HS-5 (cell line): ENCODE data around the gene PLAGL2.

ENCODE experiments used
- DNase-seq: peaks from one replicate; pipeline ENCODE4 v3.0.0-alpha.2; 2012; ENCODE audit warnings: low read depth

Gene PLAGL2

DNA sequence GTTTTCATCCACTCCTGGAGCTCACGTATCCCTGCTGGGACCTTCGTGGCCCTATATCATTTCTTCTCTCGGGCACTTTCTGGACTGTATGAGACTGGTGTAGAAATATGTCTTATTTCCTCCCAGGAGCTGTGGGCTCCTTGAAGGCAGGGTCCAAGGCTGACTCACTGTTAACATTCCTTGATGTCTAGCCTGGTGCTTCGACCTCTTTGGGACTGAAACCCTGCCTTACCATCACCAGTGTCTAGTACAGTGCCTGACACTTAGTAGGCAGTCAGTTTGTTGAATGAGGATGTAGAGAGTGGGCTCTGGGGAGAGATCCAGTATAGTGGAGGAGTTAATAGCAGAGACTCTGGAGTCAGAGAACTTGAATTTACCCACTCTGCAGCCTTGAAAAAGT lies 23.7 kb upstream of the PLAGL2 start:
- no peak for DNase-seq

DNA sequence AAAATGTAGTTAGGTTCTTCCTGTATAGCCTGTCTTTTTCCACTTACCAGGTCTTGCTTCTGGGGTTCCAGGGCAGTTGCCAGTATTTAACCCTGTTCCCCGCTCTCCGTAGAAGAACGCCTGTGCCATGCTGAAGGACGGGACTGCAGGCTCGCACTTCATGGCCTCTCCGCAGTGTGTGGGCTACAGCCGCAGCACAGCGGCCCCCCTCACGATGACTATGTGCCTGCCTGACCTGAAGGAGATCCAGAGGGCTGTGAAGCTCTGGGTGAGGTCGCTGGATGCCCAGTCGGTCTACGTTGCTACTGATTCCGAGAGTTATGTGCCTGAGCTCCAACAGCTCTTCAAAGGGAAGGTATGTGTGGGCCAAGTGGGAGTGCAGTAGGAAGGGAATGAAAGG lies 23.2 kb upstream of the PLAGL2 start:
- no peak for DNase-seq

DNA sequence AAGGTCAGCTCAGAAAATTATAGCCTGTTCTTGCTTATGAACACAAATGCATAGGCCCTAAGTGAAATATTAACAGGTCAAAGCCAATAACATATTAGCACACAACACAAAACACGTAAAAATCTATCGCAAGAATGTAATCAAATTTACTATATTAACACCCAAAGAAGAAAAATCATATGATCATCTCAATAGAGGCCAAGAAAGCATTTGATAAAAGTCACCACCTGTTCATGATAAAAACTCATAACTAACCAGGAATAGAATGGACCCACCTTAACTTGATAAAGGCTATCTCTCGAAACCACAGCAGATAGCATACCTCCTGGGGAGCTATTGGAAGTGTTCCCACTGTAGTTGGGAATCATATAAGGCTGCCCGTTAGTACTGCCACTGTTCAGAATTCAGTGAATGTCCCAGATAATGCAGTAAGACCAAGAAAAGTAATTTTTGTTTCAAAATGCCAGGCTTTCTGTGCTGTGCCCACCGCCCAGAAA lies 21.8 kb upstream of the PLAGL2 start:
- DNase-seq = no peak

DNA sequence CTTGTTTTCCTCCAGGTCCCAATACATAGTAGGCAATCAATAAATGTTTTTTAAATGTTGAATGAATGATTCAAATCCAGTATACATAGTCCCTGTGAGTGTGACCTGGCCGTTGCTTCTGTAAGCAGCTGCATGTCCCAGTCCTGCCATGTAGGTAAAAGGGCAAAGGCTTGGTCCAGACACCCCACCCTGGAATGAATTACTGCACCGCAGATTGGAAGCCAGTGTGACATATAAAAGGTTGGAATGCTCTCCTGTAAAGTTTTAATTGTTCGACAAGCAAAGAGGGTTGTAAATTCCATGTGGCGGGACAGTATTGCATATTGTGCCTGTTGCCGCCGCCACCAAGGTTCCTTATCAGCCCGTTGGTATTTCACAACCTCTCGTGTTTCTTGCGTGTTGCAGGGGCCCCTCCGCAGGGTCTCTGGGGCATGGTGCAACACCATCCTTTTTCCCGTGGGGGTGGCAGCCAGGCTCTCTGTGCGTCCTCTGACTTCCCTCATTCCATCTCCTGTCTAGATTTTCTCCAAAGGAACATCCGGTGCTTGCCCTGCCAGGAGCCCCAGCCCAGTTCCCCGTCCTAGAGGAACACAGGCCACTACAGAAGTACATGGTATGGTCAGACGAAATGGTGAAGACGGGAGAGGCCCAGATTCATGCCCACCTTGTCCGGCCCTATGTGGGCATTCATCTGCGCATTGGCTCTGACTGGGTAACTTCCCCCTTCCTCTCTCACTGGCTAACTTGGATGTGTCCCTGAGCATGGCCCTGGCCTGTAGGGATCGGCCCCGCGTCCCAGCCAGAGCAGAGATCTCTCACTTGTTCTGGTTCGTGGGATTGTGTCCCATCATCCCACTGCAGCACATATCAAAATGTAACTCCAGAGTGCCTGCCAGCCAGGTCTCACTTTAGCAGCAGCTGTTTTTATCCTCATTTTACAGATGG lies 20.5 kb upstream of the PLAGL2 start:
- DNase-seq = no peak

DNA sequence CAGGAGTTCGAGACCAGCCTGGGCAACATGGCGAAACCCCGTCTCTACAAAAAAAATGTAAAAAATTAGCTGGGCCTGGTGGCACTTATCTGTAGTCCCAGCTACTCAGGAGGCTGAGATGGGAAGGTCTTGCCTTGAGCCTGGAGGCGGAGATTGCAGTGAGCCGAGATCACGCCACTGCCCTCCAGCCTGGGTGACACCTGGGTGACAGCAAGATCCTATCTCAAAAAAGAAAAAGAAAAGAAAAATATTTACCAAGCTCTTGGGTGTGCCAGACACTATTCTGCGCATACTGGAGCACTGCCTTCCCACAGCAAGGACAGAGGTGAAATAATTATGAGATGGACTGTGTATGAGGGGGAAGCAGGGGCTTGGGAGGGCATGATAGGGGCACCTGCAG lies 19.8 kb upstream of the PLAGL2 start:
- no peak for DNase-seq

DNA sequence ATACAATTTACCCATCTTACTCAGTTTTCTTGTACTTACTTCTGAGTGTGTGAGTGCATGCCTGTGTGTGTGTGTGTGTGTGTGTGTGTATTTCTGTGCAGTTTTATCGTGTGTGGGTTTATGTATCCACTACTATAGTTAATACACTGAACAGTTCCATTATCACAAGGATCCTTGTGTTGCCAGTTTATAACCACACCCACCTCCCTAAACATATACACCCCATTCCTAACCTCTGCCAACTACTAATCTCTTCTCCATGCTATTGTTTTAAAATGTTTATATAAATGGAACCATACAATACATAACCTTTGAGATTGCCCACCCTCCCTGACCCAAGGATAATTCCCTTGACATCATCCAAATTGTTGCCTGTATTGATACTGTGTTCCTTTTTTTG lies 18.8 kb upstream of the PLAGL2 start:
- no peak for DNase-seq

DNA sequence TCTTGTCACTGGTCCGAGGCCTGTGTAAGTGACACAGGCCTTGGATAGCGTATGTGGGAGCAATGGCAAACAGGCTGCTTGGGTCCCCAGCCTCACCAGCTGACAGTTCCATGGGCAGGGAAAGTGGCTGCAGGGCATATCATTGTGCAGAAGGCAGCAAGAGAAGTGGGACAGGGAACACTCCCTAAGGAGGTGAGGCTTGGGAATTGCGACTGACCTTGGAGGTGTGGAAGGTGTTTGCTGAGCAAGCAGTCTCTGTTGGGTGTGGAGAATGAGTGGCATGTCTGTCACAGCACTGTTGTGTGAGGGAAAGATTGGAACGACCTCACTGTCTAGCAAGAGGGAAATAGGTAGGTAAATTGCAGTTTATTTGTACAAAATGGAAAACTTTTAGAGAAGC lies 16.9 kb upstream of the PLAGL2 start:
- no peak for DNase-seq

DNA sequence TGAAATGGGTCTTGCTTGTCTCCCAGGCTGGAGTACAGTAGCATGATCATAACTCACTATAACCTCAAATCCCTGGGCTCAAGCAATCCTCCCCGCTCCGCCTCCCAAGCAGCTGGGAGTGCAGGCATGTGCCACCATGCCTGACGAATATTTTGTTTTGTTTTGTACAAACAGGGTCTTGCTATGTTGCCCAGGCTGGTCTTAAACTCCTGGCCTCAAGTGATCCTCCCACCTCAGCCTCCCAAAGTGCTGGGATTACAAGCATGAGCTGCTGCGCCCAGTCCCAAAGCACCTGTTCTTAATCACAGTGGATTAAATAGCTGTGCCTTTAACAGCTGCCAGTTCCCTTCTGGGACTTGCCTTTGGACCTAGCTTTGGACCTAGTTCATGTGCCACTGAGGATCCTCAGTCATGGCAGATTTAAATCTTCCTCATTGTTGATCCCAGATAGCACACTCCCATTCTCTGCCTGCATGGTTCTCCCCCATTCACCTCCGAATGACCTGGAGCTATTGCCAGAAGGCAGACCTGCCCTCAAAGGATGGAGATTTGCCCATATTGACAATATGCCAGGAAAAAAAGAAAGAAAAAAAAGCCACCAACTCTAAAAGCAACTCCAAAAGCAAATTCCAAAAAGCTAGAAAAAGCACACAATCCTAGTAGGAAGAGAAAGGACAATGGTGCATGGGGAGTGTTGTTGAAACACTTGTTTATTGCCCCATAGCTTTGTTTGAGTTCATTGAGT lies 10.8 kb upstream of the PLAGL2 start:
- DNase-seq = no peak

DNA sequence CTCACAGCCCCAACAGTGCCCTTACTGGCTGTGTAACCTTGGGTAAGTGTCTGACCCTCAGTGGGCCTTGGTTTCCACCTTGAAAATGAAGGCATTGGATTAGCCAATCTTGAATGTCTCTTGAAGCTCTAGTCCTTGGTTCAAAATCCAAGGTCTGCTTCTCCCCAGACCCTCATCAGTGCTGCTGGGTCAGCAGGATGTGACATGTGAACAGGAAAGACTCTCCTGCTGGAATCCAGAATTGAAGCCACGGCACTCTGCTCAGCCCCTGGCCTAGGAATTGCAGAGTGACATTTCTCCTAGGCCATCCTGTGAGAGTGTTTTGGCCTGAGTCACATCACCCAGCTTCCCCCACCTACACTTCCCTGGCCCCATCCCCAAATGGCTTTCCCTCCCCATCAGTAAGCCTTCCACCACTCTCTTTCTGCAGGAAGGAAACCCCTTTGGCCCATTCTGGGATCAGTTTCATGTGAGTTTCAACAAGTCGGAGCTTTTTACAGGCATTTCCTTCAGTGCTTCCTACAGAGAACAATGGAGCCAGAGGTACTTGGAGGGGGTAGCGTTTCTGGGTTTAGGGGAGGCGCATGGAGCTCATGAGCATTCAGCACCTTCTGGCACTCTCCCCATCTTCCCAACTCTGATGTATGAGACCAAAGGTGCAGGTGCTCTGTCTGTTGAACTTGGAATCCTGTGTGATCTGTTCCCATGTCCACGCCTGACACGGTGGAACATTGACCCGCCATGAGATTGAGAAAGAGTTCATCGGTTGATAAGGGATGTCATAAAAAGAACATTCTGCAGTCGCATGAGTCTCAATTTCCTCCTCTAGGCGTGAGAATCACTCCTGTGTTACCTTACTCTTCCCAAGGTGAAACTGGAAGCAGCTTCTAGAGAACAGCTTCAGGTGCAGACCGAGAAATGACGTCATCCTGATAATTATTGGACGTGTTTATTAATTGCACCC lies 8.9 kb upstream of the PLAGL2 start:
- no peak for DNase-seq

DNA sequence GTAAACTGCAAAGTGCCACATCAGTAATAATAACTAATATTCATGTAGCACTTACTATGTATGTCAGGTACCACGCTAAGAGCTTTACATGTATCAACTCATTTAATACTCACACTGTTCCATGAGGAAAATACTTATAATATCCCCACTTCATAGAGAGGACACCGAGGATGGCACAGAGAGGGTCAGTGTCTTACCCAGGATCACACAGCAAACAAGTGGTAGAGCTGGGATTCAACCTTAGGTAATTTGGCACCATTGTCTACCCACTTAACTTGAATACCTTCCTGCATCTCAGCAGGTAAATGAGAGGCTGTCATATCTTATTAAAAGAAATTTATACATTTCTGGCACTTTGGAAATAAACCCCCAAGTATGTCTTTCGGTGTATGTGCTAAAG lies 8.2 kb upstream of the PLAGL2 start:
- DNase-seq = no peak

DNA sequence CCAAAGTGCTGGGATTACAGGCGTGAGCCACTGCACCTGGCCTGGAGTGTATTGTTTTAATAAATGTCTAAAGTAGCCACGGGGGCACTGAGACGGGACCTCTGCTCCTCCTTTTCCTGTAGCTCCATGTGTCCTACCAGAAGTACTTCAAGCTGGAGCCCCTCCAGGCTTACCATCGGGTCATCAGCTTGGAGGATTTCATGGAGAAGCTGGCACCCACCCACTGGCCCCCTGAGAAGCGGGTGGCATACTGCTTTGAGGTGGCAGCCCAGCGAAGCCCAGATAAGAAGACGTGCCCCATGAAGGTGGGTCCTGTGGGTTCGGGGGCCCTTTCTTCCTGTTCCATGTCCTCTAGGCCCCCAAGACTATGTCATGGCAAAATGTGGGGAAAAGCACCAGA lies 7.6 kb upstream of the PLAGL2 start:
- DNase-seq = no peak

DNA sequence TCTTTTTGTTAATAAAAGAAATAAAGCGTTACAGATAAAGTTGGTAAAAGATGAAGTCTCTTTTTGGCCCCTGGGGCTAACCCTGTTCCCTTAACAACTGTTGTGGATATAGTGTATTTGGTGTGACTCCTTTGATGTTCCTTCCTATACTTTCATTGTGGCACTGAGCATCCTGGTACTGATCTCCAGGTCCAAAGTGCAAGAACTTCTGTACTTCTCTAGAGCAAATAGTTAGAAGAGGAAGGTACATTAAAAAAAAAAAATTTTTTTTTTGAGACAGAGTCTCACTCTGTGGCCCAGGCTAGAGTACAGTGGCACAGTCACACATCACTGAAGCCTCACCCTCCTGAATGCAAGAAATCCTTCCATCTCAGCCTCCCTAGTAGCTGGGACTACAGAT lies 6.3 kb upstream of the PLAGL2 start:
- no peak for DNase-seq

DNA sequence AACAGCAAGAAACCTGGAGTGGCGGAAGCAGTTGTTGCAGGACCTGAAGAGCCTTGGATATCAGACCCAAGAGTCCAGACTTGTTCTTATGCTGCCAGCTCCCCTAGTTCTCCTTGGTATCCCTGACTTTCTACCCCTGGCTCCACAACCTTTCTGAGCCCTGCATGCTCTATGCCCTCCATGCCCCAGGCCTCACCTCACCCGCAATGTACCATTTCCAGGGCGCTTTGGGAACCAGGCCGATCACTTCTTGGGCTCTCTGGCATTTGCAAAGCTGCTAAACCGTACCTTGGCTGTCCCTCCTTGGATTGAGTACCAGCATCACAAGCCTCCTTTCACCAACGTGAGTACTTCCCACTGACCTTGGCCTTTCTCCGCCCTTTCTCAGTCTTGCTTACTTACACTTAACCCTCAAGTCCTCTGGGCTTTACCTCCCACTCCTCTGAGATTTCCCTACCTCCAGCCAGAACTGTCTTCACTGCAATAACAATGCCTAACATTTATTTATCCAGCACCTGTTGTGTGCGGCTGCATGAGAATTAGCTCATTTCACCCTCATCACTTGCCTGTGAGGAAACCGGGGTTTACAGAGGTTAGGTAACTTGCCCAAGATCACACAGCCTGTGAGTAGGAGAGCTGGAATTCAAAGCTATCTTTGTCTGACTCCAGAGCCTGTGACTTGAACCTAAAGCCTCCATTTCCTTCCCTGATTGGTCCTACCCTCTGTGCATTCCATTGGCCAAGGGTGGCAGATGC lies 2.5 kb upstream of the PLAGL2 start:
- DNase-seq = no peak

DNA sequence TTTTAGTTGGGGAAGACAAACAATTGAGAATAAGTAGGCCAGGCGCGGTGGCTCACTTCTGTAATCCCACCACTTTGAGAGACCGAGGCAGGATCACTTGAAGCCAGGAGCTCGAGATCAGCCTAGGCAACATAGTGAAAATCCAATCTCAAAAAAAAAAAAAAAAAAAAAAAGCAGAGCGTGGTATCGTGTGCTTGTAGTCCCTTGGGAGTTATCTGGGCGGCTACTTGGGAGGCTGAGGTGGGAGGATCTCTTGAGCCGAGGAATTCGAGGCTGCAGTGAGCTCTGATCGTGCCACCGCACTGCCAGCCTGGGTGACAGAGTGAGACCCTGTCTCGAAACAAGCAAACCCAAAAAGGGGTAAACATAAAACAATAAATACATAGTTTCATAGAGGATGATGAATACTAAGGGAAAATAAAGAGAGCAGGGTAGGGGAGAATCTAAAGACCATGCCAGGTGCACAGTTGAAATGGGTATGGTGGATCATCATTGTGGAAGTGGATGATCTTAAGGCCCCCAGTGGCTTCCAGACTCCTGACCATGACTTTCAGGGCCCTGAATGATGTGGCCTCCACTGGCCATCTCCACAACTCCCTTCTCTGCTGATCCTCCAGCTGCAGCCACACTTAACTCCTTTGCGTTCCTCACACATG lies 1.1 kb upstream of the PLAGL2 start:
- no peak for DNase-seq

DNA sequence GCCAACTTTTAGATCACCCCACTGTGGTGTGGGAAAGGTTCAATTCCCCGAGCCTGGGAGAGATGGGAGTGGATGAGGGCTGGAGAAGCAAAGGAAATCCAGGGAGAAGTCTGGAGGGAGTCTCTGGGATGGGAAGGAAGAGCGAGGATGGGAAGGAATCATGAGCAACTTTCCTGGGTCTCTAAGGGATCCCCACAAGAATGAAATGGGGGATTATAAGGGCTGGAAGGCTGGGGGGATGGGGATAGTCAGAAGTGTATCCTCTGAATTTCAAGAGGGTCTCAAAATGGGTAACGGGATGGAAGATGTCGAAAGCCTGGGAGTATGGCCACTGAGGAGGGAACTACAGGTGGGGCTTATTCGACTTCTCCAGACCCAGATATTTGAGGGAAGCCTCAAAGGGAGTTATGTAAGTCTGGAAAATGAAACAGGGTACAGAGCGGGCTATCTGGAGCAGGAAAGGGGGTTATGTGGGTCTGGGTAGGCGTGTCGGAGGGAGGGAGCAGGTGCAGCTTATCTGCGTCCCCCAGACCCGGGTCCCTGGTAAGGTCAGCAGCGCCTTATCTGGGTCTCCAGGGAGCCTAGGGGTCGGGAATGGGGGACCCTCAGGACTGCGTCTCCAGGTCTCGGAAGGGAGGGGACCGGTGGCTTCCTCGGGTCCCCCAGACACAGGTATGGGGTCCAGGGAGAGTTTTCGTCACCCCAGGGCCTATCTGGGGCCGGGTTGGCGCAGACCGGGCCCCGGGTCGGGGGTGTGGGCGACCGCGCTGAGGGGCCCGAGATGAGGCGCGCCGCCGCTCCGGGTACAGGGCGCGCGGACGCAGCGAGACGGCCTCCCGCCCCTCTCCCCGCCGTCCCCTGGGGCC lies 550 bp downstream of the PLAGL2 start:
- no peak for DNase-seq

DNA sequence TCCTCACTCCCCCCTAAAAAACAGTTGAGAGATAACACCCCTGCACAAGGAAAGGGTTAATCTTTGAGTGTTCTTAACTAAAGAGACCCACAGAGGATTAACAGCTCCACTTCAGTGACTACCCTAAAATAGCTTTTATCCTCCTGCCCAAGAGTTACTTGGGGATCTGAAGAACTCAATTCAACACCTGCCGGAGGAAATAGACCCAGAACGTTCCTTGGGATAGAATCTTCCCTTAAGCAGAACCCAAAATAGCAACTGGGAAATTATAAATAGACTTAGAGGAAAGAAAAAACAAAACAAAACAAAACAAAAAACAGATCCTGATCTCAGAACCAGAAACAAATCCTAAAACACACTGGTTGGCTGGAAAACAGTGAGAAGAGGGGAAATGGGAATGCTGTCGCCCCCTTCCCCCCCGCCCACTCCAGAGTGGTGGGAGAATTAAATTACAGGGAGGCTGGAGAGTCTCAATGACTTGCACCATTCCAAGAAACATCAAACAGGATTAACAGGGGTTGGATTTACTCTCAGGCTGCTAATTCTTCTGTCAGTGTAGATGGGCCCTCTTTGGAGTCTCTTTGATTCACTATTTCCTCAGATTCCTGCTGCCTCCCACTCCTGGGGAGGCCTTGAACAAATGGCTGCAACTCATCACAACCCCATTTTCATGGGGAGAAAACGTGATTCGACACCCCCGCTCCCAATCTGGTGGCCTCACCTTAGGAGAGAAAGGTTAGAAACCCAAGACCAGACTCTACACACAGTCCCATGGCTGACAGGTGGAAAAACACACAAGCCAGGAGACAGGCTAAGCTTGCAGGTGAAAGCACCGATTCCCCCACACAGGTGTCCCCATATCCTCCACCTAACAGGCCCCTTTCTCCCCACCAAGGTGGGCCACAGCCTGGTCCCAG lies 1.4 kb downstream of the PLAGL2 start:
- no peak for DNase-seq

DNA sequence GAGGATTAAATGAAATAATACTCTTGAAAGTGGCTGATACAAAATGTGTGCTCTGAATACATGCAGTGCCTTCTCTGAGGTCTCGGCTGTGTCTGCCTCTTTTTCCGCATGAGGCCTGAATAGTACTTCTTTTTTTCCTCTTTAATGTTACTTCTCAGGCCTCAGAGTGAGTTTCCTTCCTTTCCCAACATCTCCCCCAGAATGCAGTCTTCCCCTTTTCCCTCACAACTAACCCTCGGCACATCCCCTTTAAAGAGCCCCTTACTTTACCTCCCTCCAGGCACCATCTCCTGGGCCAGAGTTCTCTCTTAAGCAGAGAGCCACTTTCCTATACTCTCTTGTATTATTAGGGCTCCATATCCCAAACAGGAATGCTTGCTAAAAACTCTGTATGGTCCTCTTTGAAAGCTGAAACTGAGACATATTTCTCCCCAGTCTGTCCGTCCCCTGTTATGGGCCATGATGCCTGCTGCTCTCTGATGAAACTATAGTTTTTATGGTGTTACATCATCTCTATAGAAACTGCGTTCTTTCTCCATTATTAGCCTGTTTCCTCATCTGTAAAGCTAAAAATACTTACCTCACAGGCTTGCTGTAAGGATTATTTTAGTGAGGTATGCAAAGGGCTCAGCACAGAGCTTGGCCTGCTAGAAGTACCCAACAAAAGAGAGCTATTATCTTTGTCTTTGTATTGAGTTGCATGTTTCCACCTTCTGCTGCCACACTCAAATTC lies 2.3 kb downstream of the PLAGL2 start:
- DNase-seq = no peak
